ENCODE measurements around the gene PTPN13.

PTPN13 gene

DNA sequence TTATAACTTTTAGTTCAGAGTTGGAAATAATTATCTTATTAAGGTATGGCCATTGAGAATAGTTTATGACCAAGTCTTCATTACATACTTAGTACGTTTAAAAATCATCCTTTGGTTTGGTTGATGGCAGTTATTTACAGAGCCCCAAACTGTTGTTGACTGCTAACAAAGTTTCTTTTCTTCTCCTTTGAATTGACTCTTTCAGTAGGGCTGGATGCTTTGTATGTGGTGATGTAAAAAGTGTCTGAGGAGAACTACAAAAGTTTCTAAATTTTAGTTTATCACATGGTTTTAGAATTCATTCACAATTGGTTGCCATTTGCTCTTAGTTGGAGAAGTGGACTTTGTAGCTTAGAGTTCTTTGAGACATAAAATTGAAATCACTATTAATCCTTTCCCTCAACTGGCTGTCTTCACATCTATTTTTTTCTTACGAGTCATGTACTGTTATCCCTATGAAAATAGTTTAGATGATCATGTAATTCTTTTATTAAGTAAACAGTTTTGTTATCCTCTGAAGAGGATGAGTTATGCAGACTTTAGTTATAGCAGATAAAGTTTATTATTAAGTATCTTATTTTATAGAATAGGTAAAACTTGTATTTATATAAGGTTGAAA, 14.8 kb downstream of the PTPN13 start:
- TF ChIP-seq, protein P1, sequence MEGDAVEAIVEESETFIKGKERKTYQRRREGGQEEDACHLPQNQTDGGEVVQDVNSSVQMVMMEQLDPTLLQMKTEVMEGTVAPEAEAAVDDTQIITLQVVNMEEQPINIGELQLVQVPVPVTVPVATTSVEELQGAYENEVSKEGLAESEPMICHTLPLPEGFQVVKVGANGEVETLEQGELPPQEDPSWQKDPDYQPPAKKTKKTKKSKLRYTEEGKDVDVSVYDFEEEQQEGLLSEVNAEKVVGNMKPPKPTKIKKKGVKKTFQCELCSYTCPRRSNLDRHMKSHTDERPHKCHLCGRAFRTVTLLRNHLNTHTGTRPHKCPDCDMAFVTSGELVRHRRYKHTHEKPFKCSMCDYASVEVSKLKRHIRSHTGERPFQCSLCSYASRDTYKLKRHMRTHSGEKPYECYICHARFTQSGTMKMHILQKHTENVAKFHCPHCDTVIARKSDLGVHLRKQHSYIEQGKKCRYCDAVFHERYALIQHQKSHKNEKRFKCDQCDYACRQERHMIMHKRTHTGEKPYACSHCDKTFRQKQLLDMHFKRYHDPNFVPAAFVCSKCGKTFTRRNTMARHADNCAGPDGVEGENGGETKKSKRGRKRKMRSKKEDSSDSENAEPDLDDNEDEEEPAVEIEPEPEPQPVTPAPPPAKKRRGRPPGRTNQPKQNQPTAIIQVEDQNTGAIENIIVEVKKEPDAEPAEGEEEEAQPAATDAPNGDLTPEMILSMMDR (IDR thresholded peaks at IDR 0.05; ENCODE audit: low read depth, low read length, missing control alignments) = no peak

DNA sequence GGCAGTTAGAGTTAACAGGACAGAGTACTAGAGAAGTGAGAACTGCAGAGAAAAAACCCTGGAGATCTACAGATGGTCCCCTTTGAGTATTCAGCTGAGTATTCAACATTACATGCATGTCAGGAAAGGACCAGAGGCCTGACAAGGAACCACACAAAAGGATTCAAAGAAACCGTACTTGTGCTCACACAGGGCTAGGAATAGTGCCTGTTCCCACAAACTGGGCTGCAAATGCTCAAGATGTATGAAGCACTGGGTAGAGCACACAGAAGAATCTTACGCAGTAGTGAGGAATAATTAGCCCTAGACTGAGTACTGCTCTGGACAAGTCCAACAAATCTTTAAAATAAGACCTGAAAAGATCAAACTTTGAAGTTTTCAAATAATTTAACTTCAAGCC, 17.6 kb downstream of the PTPN13 start:
- no peak for DNase-seq
- TF ChIP-seq, protein P1 (IDR thresholded peaks at IDR 0.05; ENCODE audit: low read depth, low read length, missing control alignments) = no peak
- Histone ChIP-seq H3K27me3 (replicated peaks) (no peaks in the 10 kb centered on the region), H3K36me3 (replicated peaks) (no peaks in the 10 kb centered on the region), H3K27ac (no peak overlapping the region), H3K4me3 (ENCODE audit: low read depth, low read length) (no peak overlapping the region)
- in situ Hi-C loops (cut with HindIII; ENCODE audit: low pct_ligation_motif_present, low sequenced_read_pairs) = no loop called here

More for the DNA sequence above, 14.8 kb downstream of the PTPN13 start:
- Histone ChIP-seq H3K36me3 (replicated peaks) (no peaks in the 10 kb centered on the region), H3K27ac (no peak overlapping the region), H3K4me3 (ENCODE audit: low read depth, low read length) (no peak overlapping the region), H3K27me3 (replicated peaks) (no peaks in the 10 kb centered on the region)
- no peak for DNase-seq
- in situ Hi-C loops (cut with HindIII; ENCODE audit: low pct_ligation_motif_present, low sequenced_read_pairs) = no loop called here

DNA sequence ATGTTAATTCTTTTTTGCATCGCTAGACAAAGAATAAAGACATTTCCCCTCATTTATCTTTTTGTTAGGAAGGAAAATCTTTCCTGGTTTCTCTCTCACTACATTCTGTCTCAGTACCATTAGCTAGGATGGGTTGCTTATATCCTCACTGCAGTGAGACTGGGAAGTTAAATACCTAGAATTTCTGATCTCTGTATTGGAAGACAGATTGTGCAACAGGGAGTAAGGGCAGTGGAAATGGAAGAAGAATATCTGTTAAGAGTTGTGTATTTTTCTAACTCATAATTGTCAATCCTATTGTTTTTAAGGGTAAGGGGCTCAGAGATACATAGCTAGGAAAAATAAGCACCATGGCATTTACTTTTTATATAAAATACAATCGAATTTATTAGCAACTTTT, 19.6 kb downstream of the PTPN13 start:
- H3K36me3 ChIP-seq (replicated peaks) = no peaks in the 10 kb centered on the region
- in situ Hi-C loops (cut with HindIII; ENCODE audit: low pct_ligation_motif_present, low sequenced_read_pairs) = no loop called here
- no peak overlapping the region for H3K27ac ChIP-seq
- TF ChIP-seq, protein P1 (IDR thresholded peaks at IDR 0.05; ENCODE audit: low read depth, low read length, missing control alignments) = no peak
- no peak for DNase-seq
- H3K27me3 ChIP-seq (replicated peaks) = no peaks in the 10 kb centered on the region
- H3K4me3 ChIP-seq (ENCODE audit: low read depth, low read length) = no peak overlapping the region

DNA sequence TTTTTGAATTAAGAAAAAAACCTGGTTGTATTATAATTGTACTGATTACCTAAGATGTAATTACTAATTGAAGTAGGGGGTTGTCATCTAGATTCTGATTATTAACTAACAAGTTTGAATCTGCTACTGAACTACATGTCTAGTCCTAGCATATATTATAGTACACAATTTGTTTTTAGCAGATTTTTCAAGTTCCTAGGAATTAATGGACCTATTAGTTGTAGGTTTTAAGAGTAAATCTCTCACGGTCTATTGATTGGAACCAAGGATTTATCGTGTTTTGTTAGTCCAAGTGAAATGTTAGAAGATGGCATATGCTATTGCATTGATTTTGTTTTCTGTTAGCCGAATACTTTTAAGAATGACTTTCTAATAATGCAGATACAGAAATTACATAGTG, 20.8 kb downstream of the PTPN13 start:
- in situ Hi-C loops (cut with HindIII; ENCODE audit: low pct_ligation_motif_present, low sequenced_read_pairs) = no loop called here
- H3K27ac ChIP-seq = no peak overlapping the region
- TF ChIP-seq, protein P1 (IDR thresholded peaks at IDR 0.05; ENCODE audit: low read depth, low read length, missing control alignments) = no peak
- no peaks in the 10 kb centered on the region for H3K36me3 ChIP-seq (replicated peaks)
- no peak for DNase-seq
- H3K4me3 ChIP-seq (ENCODE audit: low read depth, low read length) = no peak overlapping the region
- no peaks in the 10 kb centered on the region for H3K27me3 ChIP-seq (replicated peaks)

DNA sequence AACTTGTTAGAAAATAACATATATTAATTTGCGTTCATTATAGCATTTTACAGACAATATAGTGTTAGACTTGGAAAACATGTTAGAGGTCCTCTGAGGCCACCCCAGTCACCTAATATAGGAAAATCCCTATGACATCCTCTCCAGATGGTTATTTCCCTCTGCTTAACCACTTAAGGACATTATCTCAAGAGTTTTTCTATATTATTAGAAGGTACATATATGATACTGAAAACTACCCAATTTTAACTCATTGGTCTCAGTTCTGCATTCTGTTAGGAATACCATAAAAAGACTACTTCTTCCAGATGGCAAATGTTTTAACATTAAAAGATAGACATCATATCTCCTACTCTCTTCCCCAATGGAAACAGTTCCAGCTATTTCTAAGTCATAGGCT, 21.4 kb downstream of the PTPN13 start:
- Histone ChIP-seq H3K27ac (no peak overlapping the region), H3K36me3 (replicated peaks) (no peaks in the 10 kb centered on the region), H3K27me3 (replicated peaks) (no peaks in the 10 kb centered on the region), H3K4me3 (ENCODE audit: low read depth, low read length) (no peak overlapping the region)
- in situ Hi-C loops (cut with HindIII; ENCODE audit: low pct_ligation_motif_present, low sequenced_read_pairs) = no loop called here
- TF ChIP-seq, protein P1 (IDR thresholded peaks at IDR 0.05; ENCODE audit: low read depth, low read length, missing control alignments) = no peak
- no peak for DNase-seq

DNA sequence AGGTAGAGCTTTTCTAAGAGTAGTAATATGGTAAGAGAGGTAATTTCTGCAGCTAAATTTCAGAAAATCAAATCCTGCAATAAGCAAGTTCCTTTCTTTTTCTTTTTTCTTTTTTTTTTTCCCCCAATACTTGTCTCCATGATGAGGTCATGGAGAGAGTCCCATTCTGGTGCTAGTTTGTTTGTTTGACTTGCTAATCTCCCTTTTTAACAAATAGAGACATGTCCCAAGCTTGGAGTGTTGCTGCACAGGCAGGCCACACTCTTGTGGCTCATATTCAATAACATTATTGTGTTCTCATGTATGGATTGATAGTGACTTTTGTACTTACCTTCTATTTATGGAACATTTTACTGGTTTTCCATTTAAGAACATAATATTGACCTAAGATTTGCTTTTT, 25.5 kb downstream of the PTPN13 start:
- Histone ChIP-seq H3K27me3 (replicated peaks) (no peaks in the 10 kb centered on the region), H3K36me3 (replicated peaks) (no peaks in the 10 kb centered on the region), H3K27ac (no peak overlapping the region), H3K4me3 (ENCODE audit: low read depth, low read length) (no peak overlapping the region)
- TF ChIP-seq, protein P1 (IDR thresholded peaks at IDR 0.05; ENCODE audit: low read depth, low read length, missing control alignments) = no peak
- in situ Hi-C loops (cut with HindIII; ENCODE audit: low pct_ligation_motif_present, low sequenced_read_pairs) = no loop called here
- no peak for DNase-seq
